ENCODE data around the gene GPATCH8. TPM values are rescaled to one million over a fixed set of nuclear protein-coding genes. Genes with fewer than 3 reads are reported as not detected.

GPATCH8 gene
- polyA plus RNA-seq, 1 donor (not counting 4 experiments of a cell fraction or from before 2014, with no cell fraction given), result 15.1 TPM

GRCh38 chr17:44473367-44473766 lies 29.8 kb downstream of the GPATCH8 start:
- Histone ChIP-seq H3K79me2 (ENCODE audit: control insufficient read depth, insufficient read depth, low read length) (peaks cover 54% of the 10 kb centered on the region), H3K27me3 (ENCODE audit: control insufficient read depth, extremely low read depth, insufficient read depth, low read length) (no peaks in the 10 kb centered on the region), H3K4me3 (ENCODE audit: control insufficient read depth in 2 of 3, extremely low read depth in 1 of 3, insufficient read depth in 2 of 3, low read depth in 1 of 3, low read length in 3 of 3) (no peak overlapping the region), H3K9me1 (ENCODE audit: control insufficient read depth, extremely low read depth, insufficient read depth, low read length) (no peaks in the 10 kb centered on the region), H3K4me1 (ENCODE audit: control insufficient read depth, extremely low read depth, insufficient read depth, low read length) (no peaks in the 10 kb centered on the region), H3K27ac (ENCODE audit: control insufficient read depth, insufficient read depth, low read length) (no peak overlapping the region), H3K4me2 (ENCODE audit: control insufficient read depth, extremely low read depth, insufficient read depth, low read depth, low read length) (no peak overlapping the region), H2AFZ (ENCODE audit: control insufficient read depth, low read length) (no peak overlapping the region), H3K9ac (ENCODE audit: control insufficient read depth, extremely low read depth, insufficient read depth, low read length) (no peak overlapping the region), H4K20me1 (ENCODE audit: control insufficient read depth, extremely low read depth, insufficient read depth, low read length) (no peaks in the 10 kb centered on the region), H3K9me3 (ENCODE audit: control insufficient read depth, low read depth, low read length) (no peaks in the 10 kb centered on the region), H3K36me3 (ENCODE audit: control insufficient read depth in 2 of 2, extremely low read depth in 1 of 2, insufficient read depth in 2 of 2, low read length in 2 of 2) (peaks cover 0 to 4% of the 10 kb centered on the region in 2 experiments)
- FAIRE-seq (no peak), DNase-seq (ENCODE audit: low read depth, low spot score) (no peak)
- TF ChIP-seq EZH2 (IDR thresholded peaks at IDR 0.05; ENCODE audit: low read length), result no peak
- TF ChIP-seq, protein P1, sequence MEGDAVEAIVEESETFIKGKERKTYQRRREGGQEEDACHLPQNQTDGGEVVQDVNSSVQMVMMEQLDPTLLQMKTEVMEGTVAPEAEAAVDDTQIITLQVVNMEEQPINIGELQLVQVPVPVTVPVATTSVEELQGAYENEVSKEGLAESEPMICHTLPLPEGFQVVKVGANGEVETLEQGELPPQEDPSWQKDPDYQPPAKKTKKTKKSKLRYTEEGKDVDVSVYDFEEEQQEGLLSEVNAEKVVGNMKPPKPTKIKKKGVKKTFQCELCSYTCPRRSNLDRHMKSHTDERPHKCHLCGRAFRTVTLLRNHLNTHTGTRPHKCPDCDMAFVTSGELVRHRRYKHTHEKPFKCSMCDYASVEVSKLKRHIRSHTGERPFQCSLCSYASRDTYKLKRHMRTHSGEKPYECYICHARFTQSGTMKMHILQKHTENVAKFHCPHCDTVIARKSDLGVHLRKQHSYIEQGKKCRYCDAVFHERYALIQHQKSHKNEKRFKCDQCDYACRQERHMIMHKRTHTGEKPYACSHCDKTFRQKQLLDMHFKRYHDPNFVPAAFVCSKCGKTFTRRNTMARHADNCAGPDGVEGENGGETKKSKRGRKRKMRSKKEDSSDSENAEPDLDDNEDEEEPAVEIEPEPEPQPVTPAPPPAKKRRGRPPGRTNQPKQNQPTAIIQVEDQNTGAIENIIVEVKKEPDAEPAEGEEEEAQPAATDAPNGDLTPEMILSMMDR (optimal IDR thresholded peaks at IDR 0.05 in 1 of 3, IDR thresholded peaks at IDR 0.05 in 1 of 3, conservative IDR thresholded peaks at IDR 0.05 in 1 of 3; ENCODE audit: extremely low read depth in 1 of 3, insufficient read depth in 2 of 3, low read length in 3 of 3), result no peak
- dilution Hi-C loops (cut with MboI; ENCODE audit: extremely low pct_ligation_motif_present, low sequenced_read_pairs), result no loop called here

- Histone ChIP-seq H3K9me1 (ENCODE audit: control insufficient read depth, extremely low read depth, insufficient read depth, low read length) (no peaks in the 10 kb centered on the region), H4K20me1 (ENCODE audit: control insufficient read depth, extremely low read depth, insufficient read depth, low read length) (peaks cover 3% of the 10 kb centered on the region), H3K79me2 (ENCODE audit: control insufficient read depth, insufficient read depth, low read length) (peaks cover 54% of the 10 kb centered on the region), H3K9ac (ENCODE audit: control insufficient read depth, extremely low read depth, insufficient read depth, low read length) (no peak overlapping the region), H3K4me2 (ENCODE audit: control insufficient read depth, extremely low read depth, insufficient read depth, low read depth, low read length) (no peak overlapping the region), H3K4me3 (ENCODE audit: control insufficient read depth in 2 of 3, extremely low read depth in 1 of 3, insufficient read depth in 2 of 3, low read depth in 1 of 3, low read length in 3 of 3) (no peak overlapping the region), H3K27me3 (ENCODE audit: control insufficient read depth, extremely low read depth, insufficient read depth, low read length) (no peaks in the 10 kb centered on the region), H3K9me3 (ENCODE audit: control insufficient read depth, low read depth, low read length) (no peaks in the 10 kb centered on the region), H3K4me1 (ENCODE audit: control insufficient read depth, extremely low read depth, insufficient read depth, low read length) (no peaks in the 10 kb centered on the region), H2AFZ (ENCODE audit: control insufficient read depth, low read length) (no peak overlapping the region), H3K27ac (ENCODE audit: control insufficient read depth, insufficient read depth, low read length) (no peak overlapping the region), H3K36me3 (ENCODE audit: control insufficient read depth in 2 of 2, extremely low read depth in 1 of 2, insufficient read depth in 2 of 2, low read length in 2 of 2) (peaks cover 0 to 4% of the 10 kb centered on the region in 2 experiments)
- TF ChIP-seq EZH2 (IDR thresholded peaks at IDR 0.05; ENCODE audit: low read length), result no peak
- TF ChIP-seq, protein P1 (optimal IDR thresholded peaks at IDR 0.05 in 1 of 3, IDR thresholded peaks at IDR 0.05 in 1 of 3, conservative IDR thresholded peaks at IDR 0.05 in 1 of 3; ENCODE audit: extremely low read depth in 1 of 3, insufficient read depth in 2 of 3, low read length in 3 of 3), result no peak
- FAIRE-seq (no peak), DNase-seq (ENCODE audit: low read depth, low spot score) (no peak)
- dilution Hi-C loops (cut with MboI; ENCODE audit: extremely low pct_ligation_motif_present, low sequenced_read_pairs), result no loop called here
Measured at GRCh38 chr17:44469676-44470075, 33.5 kb downstream of the GPATCH8 start.

All from keratinocyte (primary cell).